GM18511 (cell line): ENCODE data around the gene VPS26B.
A peak's percentile ranks its signal among the peaks of the same experiment; 100 is the strongest.

Experiments used
- ATAC-seq: cut with Tn5 transposase; IDR thresholded peaks from one replicate; pipeline ENCODE4 v1.9.1; 2021; ENCODE audit warnings: mild to moderate bottlenecking, moderate library complexity; ENCODE audit not compliant: unreplicated experiment

VPS26B gene

GRCh38 chr11:134257101-134257500 is 32.6 kb downstream of the VPS26B start:
- no peak for ATAC-seq

GRCh38 chr11:134258577-134258976 is 34.1 kb downstream of the VPS26B start:
- no peak for ATAC-seq

- ATAC-seq: no peak
Observed at GRCh38 chr11:134260503-134260902, 36.0 kb downstream of the VPS26B start.

GRCh38 chr11:134260983-134261382 is 36.5 kb downstream of the VPS26B start:
- ATAC-seq: no peak

GRCh38 chr11:134261626-134262488 is 37.4 kb downstream of the VPS26B start:
- peak; percentile 63 for ATAC-seq

GRCh38 chr11:134264966-134265764 is 40.7 kb downstream of the VPS26B start:
- no peak for ATAC-seq

- ATAC-seq: no peak
Observed at GRCh38 chr11:134266440-134266839, 42.0 kb downstream of the VPS26B start.

GRCh38 chr11:134266841-134267251 is 42.4 kb downstream of the VPS26B start:
- ATAC-seq: no peak

GRCh38 chr11:134267461-134267860 is 43.0 kb downstream of the VPS26B start:
- no peak for ATAC-seq

- no peak for ATAC-seq
Observed at GRCh38 chr11:134267966-134268365, 43.5 kb downstream of the VPS26B start.

GRCh38 chr11:134270250-134270714 is 45.8 kb downstream of the VPS26B start:
- ATAC-seq: no peak

- no peak for ATAC-seq
Observed at GRCh38 chr11:134271978-134272377, 47.5 kb downstream of the VPS26B start.

- no peak for ATAC-seq
Observed at GRCh38 chr11:134272381-134273316, 48.2 kb downstream of the VPS26B start.

- ATAC-seq: no peak
Observed at GRCh38 chr11:134273317-134273712, 48.8 kb downstream of the VPS26B start.

GRCh38 chr11:134275188-134275533 is 50.7 kb downstream of the VPS26B start:
- no peak for ATAC-seq

GRCh38 chr11:134275534-134276395 is 51.3 kb downstream of the VPS26B start, which contains the start of gene GLB1L3:
Gene GLB1L3, plus strand, starts transcription at chr11:134276379. Its CDS starts 362 bp downstream, at chr11:134276741.
- peak; percentile 76 for ATAC-seq

GRCh38 chr11:134276396-134277182 is 52.1 kb downstream of the VPS26B start:
- ATAC-seq: peak; percentile 24

- no peak for ATAC-seq
Observed at GRCh38 chr11:134277183-134278001, 52.9 kb downstream of the VPS26B start.
